Measurements from ENCODE around the gene TPST2.
"Not testable (repeated sequence)": the region's sequence is repeated elsewhere in the genome, so short reads cannot be mapped to it uniquely, and the experiment has no call there.

The TPST2 gene

GRCh38 chr22:26589845-26590736 is at the start of gene TPST2:
Gene TPST2, minus strand, starts transcription at chr22:26590132. Its CDS starts 48,502 bp downstream, at chr22:26541630.
- peak in 48 of 56 donors; percentile 9 to 79 (median 52) for DNase-seq

GRCh38 chr22:26636296-26636695 is 46.4 kb upstream of the TPST2 start:
- DNase-seq = no peak

- DNase-seq = no peak
These were observed 45.2 kb upstream of the TPST2 start for GRCh38 chr22:26635117-26635516.

- no peak for DNase-seq
These were observed 44.3 kb upstream of the TPST2 start for GRCh38 chr22:26634189-26634588.

- no peak for DNase-seq
These were observed 42.7 kb upstream of the TPST2 start for GRCh38 chr22:26632422-26633155.

- DNase-seq = no peak
These were observed 41.4 kb upstream of the TPST2 start for GRCh38 chr22:26631282-26631681.

GRCh38 chr22:26629988-26630761 is 40.2 kb upstream of the TPST2 start:
- DNase-seq = no peak

- DNase-seq = no peak
These were observed 34.9 kb upstream of the TPST2 start for GRCh38 chr22:26624803-26625202.

GRCh38 chr22:26623984-26624383 is 34.1 kb upstream of the TPST2 start:
- DNase-seq = no peak

- DNase-seq = no peak
These were observed 31.7 kb upstream of the TPST2 start, which contains the start of gene CRYBA4 for GRCh38 chr22:26621663-26622062. Gene CRYBA4, plus strand, starts transcription at chr22:26621963. Its CDS starts 634 bp downstream, at chr22:26622597.

- DNase-seq = no peak
These were observed 30.3 kb upstream of the TPST2 start for GRCh38 chr22:26620197-26620596.

GRCh38 chr22:26619510-26619909 is 29.6 kb upstream of the TPST2 start:
- peak in 1 of 56 donors; percentile 24 for DNase-seq

- DNase-seq = no peak
These were observed 28.5 kb upstream of the TPST2 start for GRCh38 chr22:26618455-26618854.

- peak in 17 of 56 donors; percentile 1 to 26 (median 9) for DNase-seq
These were observed 27.6 kb upstream of the TPST2 start, which contains the start of gene CRYBB1 for GRCh38 chr22:26617271-26618199. Gene CRYBB1, minus strand, starts transcription at chr22:26618027. Its CDS starts 1,708 bp downstream, at chr22:26616319.

GRCh38 chr22:26616650-26617049 is 26.7 kb upstream of the TPST2 start:
- no peak for DNase-seq

GRCh38 chr22:26615830-26616435 is 26.0 kb upstream of the TPST2 start:
- DNase-seq = no peak

- DNase-seq = no peak
These were observed 25.2 kb upstream of the TPST2 start for GRCh38 chr22:26615149-26615548.

GRCh38 chr22:26614322-26614721 is 24.4 kb upstream of the TPST2 start:
- DNase-seq = no peak

- DNase-seq = not testable (repeated sequence)
These were observed 23.8 kb upstream of the TPST2 start for GRCh38 chr22:26613753-26614152.

- no peak for DNase-seq
These were observed 22.7 kb upstream of the TPST2 start for GRCh38 chr22:26612652-26613051.

Measured in amygdala (tissue), 56 donors.